Measurements from ENCODE around the gene FHDC1.

GRCh38 chr4:152979731-152980330 is 43.7 kb downstream of the FHDC1 start:
- TF ChIP-seq CTCF (IDR thresholded peaks at IDR 0.05), result no peak
- TF ChIP-seq POLR2A (IDR thresholded peaks at IDR 0.05), result no peak

Measured in esophagus squamous epithelium (tissue), 4 donors.